Breast epithelium (tissue), 3 donors: ENCODE results near the gene SLC17A4.

Experiments
- CTCF ChIP-seq, 3 donors: fragments of 450-650 bp; IDR thresholded peaks; one replicate each; pipeline ENCODE4 v1.5.1; 2016 to 2017; ENCODE audit warnings: antibody characterized with exemption in 3 of 3, mild to moderate bottlenecking in 3 of 3, moderate library complexity in 3 of 3
- POLR2A ChIP-seq: fragments of 450-650 bp; IDR thresholded peaks from one replicate; pipeline ENCODE4 v1.6.1; 2016; ENCODE audit warnings: antibody characterized with exemption, mild to moderate bottlenecking, moderate library complexity

GRCh38 chr6:25794784-25795183 lies 40.2 kb downstream of the SLC17A4 start:
- TF ChIP-seq CTCF (IDR thresholded peaks at IDR 0.05) (no peak), POLR2A (no peak)
